GM12872 (cell line): ENCODE data around the gene DNAJB6.

Experiments used
- TF ChIP-seq, protein P1 (sequence below): IDR thresholded peaks from 3 replicates; pipeline ENCODE4 v1.5.1; 2011; ENCODE audit warnings: low read depth, mild to moderate bottlenecking, low read length, moderate library complexity; ENCODE audit not compliant: insufficient read depth

The DNAJB6 gene

DNA sequence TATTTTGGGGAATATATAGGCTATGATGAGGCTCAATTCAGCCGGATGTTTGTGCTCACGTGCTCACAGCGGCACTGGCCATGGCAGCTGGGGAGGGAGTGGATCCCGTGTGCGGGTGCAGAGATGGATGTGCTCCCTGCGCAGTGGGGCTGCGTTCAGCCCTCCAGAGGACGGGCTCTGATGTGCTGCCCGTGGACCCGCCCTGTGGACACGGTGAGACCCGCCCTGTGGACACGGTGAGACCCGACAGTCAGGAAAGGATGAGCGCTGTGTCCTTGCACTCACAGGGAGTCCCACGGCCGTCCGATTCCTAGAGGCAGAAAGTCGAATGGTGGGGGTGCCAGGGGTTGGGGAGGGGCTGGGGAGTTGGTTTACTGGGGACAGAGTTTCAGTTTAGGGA lies 89.0 kb downstream of the DNAJB6 start:
- TF ChIP-seq, protein P1, sequence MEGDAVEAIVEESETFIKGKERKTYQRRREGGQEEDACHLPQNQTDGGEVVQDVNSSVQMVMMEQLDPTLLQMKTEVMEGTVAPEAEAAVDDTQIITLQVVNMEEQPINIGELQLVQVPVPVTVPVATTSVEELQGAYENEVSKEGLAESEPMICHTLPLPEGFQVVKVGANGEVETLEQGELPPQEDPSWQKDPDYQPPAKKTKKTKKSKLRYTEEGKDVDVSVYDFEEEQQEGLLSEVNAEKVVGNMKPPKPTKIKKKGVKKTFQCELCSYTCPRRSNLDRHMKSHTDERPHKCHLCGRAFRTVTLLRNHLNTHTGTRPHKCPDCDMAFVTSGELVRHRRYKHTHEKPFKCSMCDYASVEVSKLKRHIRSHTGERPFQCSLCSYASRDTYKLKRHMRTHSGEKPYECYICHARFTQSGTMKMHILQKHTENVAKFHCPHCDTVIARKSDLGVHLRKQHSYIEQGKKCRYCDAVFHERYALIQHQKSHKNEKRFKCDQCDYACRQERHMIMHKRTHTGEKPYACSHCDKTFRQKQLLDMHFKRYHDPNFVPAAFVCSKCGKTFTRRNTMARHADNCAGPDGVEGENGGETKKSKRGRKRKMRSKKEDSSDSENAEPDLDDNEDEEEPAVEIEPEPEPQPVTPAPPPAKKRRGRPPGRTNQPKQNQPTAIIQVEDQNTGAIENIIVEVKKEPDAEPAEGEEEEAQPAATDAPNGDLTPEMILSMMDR, result no peak

DNA sequence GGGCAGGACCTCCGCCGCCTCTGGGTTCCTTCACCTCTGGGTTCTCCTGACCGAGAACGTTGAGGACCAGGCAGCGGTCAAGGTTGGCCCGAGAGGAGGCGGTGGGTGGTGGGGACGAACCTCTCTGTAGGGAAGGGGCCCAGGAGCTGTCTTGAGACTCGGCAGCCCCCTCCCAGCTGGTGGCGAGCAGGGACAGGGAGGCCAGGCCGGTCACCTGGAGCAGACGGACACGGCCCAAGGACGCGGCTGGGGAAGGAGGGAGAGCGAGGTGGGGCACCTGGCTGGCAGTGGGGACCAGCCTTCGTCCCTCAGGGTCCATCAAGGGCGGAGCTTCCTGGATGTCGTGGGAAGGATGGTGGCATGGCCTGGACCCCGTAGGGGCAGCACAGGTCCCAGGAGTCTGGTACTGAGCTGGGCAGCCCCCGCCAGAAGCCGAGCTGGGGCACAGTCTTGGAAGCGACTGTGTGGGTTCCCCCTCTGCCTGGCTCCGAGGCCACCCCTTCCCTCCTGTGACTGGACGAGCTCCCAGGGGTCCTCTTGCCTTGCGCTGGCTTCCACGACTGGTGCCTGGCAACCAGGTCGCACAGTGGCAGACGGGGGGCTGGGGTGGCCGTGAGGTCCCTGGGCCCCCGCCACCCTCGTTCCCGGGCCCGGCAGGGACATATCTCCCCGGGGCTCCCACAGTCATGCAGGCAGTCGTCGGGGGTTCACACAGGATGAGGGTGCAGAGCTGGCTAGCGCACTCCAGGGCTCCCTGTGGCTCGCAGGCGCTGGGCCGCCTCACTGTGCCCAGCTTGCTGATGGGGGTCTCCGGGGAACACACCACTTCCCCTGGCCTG lies 89.9 kb downstream of the DNAJB6 start:
- TF ChIP-seq, protein P1, result no peak

DNA sequence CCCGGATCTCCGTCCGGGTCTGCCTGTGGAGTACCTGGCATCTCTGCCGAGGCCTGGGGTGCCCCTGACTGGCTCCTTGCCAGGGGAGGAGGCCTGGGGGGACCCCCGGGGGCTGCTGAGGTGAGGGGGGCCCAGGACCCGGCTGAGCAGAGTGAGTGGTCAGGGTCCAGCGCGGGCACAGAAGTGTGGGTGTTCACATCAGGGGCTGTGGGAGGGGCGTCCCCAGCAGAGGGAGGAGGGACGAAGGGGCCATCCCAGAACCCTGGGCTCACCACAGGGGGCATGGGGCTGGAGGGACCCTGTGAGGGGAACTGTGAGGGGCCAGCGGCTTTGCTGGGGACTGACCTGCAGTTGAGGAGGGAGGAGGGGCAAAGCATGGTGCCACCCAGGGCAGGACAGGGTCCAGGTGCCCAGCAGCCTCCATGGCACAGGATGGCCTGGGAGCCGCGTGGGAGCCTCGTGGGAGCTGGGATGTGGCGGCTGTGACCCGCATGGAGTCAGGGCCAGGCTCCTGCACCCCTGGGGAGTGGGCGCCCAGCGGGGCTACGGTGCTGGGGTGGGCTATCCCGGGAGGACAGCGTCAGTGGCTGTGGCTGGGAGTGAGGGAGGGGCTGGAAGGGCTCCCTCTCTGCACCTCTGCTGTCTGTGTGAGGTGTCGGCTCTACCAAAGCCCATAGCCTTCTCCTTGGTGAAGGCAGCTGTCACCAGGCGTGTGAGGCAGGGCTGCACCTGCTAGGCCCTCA lies 91.2 kb downstream of the DNAJB6 start:
- TF ChIP-seq, protein P1, result no peak

DNA sequence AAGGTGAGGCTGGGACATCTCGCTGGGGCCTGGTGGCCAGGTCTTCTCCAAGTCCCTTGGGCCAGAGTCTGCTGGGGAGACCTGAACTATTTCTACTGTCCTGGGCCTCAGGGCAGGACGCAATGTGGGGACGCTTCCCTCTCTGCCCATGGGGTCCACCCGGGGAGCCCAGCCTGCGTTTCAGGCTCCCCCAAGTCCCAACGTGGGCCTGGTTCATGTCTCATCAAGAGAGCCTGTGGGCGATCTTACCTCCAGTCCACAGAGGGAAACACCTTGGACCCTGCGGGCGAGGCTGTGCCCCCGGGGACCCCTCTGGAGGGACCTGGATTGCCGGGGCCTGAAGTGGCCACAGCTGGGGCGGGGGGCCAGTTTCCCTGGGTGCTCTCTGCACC lies 91.7 kb downstream of the DNAJB6 start:
- TF ChIP-seq, protein P1, result no peak

DNA sequence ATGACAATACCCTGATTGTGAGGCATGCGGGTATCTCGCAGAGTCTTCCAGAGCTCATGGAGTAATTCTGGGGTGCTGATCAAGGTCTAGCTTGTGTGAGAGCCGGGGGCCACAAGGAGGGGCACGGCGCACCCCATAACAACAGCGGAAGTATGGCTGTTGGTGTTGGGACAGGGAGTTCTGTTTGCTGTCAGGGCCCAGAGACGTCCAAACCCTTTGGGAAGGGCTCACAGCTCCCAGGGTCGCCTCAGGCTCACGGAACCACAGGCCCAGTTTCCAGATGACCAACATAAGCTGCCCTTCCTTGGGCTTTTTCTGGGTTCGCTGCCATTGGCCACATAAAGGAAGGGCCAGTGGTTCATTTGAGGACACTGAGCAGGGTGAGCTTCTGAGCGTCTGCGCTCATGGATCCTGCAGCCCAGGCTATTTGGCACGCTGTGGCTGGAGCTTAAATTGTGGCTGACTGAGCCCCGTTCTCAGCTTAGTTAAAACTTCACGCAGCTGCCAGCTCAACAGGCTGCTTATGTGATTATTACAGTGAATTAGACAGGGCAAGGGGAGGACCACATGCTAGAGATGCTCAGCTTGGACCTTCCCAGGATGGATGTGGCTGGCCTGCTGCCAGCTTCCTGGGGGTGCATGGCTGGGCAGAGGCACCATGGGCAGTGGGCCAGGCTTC lies 92.3 kb downstream of the DNAJB6 start:
- TF ChIP-seq, protein P1, result no peak

DNA sequence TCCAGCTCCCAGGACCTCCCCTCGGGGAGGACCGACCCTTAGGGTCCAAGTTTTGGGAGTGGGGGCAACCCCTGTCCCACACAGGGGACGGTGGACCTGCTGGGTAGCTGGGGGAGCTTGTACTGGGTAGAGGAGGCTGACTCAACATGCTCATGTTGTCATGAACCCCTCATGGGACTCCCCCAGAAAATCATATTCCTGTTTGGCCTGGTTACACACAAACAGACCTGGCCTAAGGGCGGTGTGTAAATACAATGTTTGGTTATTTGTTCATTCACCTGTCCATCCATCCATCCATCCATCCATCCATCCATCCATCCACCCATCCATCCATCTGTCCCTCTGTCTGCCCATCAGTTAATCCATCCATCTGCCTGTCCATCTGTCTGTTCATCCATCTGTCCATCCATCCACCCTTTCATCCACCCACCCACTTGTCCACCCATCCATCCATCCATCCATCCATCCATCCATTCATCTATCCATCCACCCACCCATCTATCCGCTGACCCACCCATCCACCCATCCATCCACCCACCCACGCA lies 92.9 kb downstream of the DNAJB6 start:
- TF ChIP-seq, protein P1, result no peak

DNA sequence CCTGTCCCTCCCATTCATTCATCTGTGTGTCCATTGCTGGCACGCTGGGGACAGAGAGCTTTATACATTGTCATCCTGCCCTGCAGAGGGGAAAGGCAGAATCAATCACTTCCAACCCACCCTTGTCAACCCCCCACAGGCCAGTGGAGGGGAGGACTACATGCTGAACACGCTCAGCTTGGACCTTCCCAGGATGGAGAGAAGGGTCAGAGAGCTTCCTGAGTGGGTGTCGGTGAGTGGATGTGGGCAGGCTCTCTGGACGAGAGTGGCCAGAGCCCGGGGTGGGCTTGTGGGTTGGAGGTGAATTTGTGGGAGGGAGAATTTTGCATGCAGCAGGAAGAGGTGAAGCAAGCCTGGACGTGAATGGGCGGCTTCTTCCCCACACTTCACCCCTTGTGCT lies 93.9 kb downstream of the DNAJB6 start:
- TF ChIP-seq, protein P1, result no peak
